DLD1 (cell line): ENCODE data around the gene NFATC3.
"Not testable (repeated sequence)": the region's sequence is repeated elsewhere in the genome, so short reads cannot be mapped to it uniquely, and the experiment has no call there.

Experiments
- in situ Hi-C: cut with HindIII; loops from 2 replicates; pipeline ENCODE4 v1.10.0; 2017; ENCODE audit warnings: low sequenced_read_pairs

NFATC3 gene

DNA sequence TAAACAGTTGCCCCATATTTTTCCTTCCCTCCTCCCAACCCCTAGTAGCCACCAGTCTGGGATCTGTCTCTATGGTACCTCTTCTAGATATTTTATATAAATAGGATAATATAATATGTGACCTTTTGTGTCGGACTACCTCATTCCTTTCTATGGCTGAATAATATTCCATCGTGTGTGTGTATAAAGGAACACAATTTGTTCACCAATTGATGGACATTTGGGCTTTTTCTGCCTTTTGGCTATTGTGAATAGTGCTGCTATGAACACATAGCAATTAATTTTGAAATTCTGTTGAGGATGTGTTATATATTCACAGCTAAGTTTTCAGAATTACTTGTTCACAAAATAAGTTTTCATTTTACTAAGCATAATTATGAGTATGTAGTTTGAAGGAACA is 2.5 kb downstream of the NFATC3 start:
- in situ Hi-C loops, result no loop called here

- in situ Hi-C loops, result no loop called here
Measured at GRCh38 chr16:68088130-68088972, 3.2 kb downstream of the NFATC3 start.

GRCh38 chr16:68089067-68089466 is 3.9 kb downstream of the NFATC3 start:
- in situ Hi-C loops, result no loop called here

GRCh38 chr16:68090130-68090529 is 5.0 kb downstream of the NFATC3 start:
- in situ Hi-C loops, result no loop called here

DNA sequence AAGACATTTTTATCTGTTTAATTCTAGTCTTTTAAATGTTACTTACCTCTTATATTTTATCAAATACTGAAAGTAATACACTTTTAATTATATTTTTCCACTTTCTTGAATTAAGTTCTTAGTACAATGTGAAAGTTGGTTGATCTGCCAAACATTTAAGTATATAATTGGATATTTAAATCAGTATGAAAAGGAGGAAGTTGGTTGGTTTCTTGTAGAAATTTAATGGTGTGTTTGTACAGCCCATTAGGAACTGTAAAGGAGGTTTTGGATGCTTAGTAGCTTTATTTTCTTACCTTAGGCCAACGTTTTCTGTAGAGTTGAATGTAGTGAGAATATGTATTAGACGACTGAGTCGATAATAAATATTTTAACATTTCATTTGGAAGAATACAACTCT is 5.4 kb downstream of the NFATC3 start:
- in situ Hi-C loops, result no loop called here

GRCh38 chr16:68091380-68092261 is 6.5 kb downstream of the NFATC3 start:
- in situ Hi-C loops, result no loop called here

- in situ Hi-C loops, result not testable (repeated sequence)
Measured at GRCh38 chr16:68092275-68092674, 7.1 kb downstream of the NFATC3 start.

DNA sequence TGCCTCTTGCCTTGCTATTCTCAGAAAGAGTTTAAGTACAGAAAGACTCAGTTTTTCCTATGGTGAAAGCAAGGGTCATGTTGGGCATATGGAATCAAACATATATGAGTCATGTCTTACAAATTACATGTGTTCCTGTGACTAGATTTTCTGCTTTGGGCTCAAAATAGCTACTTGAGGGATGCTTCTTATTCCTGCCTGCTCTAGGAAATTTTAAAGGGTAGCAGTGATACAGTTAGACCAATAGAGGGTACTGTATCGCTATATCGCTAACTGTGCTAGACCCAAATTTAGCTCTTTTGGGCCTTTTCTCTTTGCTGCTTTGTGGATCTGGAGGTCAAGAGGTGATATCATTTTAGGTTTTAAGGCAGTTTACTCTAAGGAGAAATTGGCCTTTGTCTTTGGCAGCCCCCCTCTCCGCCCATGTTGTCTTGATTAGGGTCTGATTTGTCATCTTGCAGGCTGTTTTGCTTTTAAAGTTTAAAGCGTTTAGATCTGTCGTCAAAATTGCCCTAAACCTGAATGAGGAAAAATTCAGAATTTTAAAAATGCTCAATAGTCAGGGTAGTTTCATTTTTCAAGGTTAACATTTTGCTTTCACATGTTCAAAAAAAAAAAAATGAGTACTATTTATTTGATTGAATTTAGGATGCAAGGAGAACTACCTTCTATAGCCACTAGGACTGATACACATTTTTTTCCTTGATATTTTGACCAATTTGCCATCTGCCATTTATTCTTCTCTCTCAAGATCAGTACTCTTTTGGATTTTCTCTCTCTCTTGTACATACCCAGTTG is 8.8 kb downstream of the NFATC3 start:
- in situ Hi-C loops, result no loop called here

DNA sequence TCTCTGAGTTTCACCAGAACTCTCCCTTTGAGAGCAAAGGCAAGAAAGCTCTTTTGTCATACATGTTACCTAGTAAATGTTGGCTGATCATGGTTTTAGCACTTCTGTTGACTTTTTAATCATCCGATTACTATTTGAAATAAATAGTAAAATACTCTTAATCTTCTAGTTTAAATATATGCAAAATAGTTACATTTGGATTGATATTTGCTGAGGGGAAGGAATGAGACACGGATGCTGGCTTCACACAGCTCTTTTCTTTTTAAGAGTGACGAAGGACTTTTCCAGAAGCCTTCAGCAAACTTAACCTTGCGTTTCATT is 9.4 kb downstream of the NFATC3 start:
- in situ Hi-C loops, result no loop called here

GRCh38 chr16:68096491-68096890 is 11.3 kb downstream of the NFATC3 start:
- in situ Hi-C loops, result no loop called here

DNA sequence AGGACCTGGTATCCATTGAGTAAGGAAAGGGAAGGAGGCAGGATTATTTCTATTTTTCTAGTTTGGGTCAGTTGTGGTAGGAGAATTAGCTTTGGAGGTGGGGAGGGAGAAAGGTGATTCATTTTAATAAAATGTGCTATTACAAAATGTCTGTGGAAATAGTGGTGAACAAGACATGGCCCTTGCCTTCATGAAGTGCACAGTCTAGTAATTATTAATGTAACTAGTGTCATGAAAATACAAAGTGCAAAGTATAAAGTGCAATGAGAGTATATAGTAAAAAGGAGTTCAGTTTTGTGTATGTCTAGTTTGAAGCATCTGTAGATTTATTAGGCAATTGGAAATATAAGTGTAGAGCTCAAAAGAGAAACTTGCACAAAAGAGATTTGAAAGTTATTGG is 11.9 kb downstream of the NFATC3 start:
- in situ Hi-C loops, result no loop called here

- in situ Hi-C loops, result no loop called here
Measured at GRCh38 chr16:68097895-68098294, 12.7 kb downstream of the NFATC3 start.

GRCh38 chr16:68100488-68100887 is 15.3 kb downstream of the NFATC3 start:
- in situ Hi-C loops, result no loop called here

DNA sequence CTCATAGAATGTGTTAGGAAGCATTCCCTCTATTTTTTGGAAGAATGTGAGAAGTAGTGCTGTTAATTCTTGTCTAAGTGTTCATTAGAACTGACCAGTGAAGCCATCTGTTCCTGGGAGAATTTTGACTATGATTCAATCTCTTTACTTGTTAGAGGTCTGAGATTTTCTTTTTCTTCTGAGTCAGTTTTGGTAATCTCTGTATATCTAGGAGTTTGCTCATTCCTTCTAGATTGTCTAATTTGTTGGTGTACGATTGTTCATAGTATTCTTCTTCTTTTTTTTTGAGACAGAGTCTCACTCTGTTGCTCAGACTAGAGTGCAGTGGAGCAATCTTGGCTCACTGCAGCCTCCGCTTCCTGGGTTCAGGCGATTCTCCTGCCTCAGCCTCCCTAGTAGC is 20.4 kb downstream of the NFATC3 start:
- in situ Hi-C loops, result no loop called here

DNA sequence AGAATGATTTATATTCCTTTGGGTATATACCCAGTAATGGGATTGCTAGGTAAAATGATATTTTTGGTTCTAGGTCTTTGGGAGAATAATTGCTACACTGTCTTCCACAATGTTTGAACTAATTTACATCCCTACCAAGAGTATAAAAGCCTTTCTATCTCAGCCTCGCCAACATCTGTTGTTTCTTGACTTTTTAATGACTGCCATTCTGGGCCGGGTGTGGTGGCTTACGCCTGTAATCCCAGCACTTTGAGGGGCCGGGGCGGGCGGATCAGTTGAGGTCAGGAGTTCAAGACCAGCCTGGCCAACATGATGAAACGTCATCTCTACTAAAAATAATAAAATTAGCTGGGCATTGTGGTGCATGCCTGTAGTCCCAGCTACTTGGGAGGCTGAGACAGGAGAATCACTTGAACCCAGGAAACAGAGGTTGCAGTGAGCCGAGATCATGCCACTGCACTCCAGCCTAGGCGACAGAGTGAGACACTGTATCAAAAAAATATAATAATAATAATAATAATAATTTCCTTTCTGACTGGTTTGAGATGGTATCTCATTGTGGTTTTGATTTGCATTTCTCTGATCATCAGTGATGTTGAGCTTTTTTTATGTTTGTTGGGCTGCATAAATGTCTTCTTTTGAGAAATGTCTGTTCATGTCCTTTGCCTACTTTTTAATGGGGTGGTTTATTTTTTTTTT is 22.2 kb downstream of the NFATC3 start:
- in situ Hi-C loops, result not testable (repeated sequence)

GRCh38 chr16:68109156-68109555 is 24.0 kb downstream of the NFATC3 start:
- in situ Hi-C loops, result not testable (repeated sequence)

DNA sequence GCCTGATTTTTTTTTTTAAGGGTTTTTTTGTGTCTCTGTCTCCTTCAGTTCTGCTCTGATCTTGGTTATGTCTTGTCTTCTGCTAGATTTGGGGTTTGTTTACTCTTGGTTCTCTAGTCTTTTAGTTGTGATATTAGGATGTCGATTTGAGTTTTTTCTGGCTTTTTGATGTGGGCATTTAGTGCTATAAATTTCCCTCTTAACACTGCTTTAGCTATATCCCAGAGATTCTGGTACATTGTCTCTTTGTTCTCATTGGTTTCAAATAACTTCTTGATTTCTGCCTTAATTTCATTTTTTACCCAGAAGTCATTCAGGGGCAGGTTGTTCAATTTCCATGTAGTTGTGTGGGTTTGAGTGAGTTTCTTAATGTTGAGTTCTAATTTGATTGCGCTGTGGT is 25.4 kb downstream of the NFATC3 start:
- in situ Hi-C loops, result not testable (repeated sequence)

DNA sequence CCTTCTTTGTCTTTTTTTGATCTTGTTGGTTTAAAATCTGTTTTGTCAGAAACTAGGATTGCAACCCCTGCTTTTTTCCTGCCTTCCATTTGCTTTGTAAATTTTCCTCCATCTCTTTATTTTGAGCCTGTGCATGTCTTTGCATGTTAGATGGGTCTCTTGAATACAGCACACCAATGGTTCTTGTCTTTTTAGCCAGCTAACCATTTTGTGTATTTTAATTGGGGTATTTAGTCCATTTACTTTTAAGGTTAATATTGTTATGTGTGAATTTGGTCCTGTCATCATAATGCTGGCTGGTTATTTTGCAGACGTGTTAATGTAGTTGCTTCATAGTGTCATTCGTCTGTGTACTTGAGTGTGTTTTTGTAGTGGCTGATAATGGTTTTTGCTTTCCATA is 26.2 kb downstream of the NFATC3 start:
- in situ Hi-C loops, result no loop called here

DNA sequence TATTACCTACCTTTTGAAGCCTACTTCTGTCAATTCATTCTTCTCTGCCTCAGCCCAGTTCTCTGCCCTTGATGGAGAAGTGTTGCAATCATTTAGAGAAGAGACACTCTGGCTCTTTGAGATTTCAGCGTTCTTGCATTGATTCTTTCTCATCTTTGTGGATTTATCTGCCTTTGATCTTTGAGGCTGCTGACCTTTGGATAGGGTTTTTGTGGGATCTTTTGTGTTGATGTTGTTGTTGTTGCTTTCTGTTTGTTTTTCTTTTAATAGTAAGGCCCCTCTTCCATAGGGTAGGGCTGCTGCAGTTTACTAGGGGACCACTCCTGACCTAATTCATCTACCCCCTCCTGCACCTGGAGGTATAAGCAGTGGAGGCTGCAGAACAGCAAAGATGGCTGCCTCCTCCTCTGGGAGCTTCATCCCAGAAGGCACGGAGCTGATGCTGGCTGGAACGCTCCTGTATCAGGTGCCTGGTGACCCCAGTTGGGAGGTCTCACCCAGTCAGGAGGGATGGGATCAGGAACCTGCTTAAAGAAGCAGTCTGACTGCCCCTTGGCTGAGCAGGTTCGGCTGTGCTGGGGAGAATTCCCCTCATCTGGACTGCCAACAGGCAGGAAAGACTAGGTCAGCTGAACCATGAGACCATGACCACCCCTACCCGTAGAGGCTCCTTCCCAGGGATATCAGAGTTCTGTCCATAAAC is 28.0 kb downstream of the NFATC3 start:
- in situ Hi-C loops, result no loop called here

GRCh38 chr16:68113765-68114240 is 28.6 kb downstream of the NFATC3 start:
- in situ Hi-C loops, result no loop called here
